HG03354 (cell line): ENCODE results near the gene TIMP3.
"Not testable (repeated sequence)": the region's sequence is repeated elsewhere in the genome, so short reads cannot be mapped to it uniquely, and the experiment has no call there.

Experiments used
- ATAC-seq: cut with Tn5 transposase; IDR thresholded peaks from one replicate; pipeline ENCODE4 v1.9.1; 2021; ENCODE audit warnings: mild to moderate bottlenecking; ENCODE audit not compliant: unreplicated experiment, poor library complexity, severe bottlenecking

Gene TIMP3

GRCh38 chr22:32873604-32874003, 72.1 kb downstream of the TIMP3 start:
- not testable (repeated sequence) for ATAC-seq

GRCh38 chr22:32874385-32874784, 72.9 kb downstream of the TIMP3 start:
- no peak for ATAC-seq

GRCh38 chr22:32874976-32875375, 73.5 kb downstream of the TIMP3 start:
- no peak for ATAC-seq

- ATAC-seq: no peak
Measured at GRCh38 chr22:32876516-32876915, 75.0 kb downstream of the TIMP3 start.

- ATAC-seq: no peak
Measured at GRCh38 chr22:32877196-32877595, 75.7 kb downstream of the TIMP3 start.

- ATAC-seq: no peak
Measured at GRCh38 chr22:32879550-32879949, 78.0 kb downstream of the TIMP3 start.

GRCh38 chr22:32880061-32880460, 78.6 kb downstream of the TIMP3 start:
- ATAC-seq: no peak

- no peak for ATAC-seq
Measured at GRCh38 chr22:32880505-32880892, 79.0 kb downstream of the TIMP3 start.

- ATAC-seq: no peak
Measured at GRCh38 chr22:32880893-32881596, 79.5 kb downstream of the TIMP3 start.

- ATAC-seq: no peak
Measured at GRCh38 chr22:32882360-32882755, 80.9 kb downstream of the TIMP3 start.

GRCh38 chr22:32882774-32883530, 81.4 kb downstream of the TIMP3 start:
- ATAC-seq: no peak

- no peak for ATAC-seq
Measured at GRCh38 chr22:32887324-32887980, 85.9 kb downstream of the TIMP3 start.

- no peak for ATAC-seq
Measured at GRCh38 chr22:32888976-32889375, 87.5 kb downstream of the TIMP3 start.

GRCh38 chr22:32896891-32897290, 95.4 kb downstream of the TIMP3 start:
- ATAC-seq: no peak

GRCh38 chr22:32897400-32897799, 95.9 kb downstream of the TIMP3 start:
- ATAC-seq: no peak

- ATAC-seq: no peak
Measured at GRCh38 chr22:32900886-32901635, 99.6 kb downstream of the TIMP3 start.

GRCh38 chr22:32901925-32902324, 100.4 kb downstream of the TIMP3 start:
- no peak for ATAC-seq

- ATAC-seq: no peak
Measured at GRCh38 chr22:32903507-32903906, 102.0 kb downstream of the TIMP3 start.

- ATAC-seq: no peak
Measured at GRCh38 chr22:32904044-32904443, 102.5 kb downstream of the TIMP3 start.

- no peak for ATAC-seq
Measured at GRCh38 chr22:32905400-32905799, 103.9 kb downstream of the TIMP3 start.
